ENCODE data around the gene OR13J1. TPM values are rescaled to one million over a fixed set of nuclear protein-coding genes. Genes with fewer than 3 reads are reported as not detected.

The OR13J1 gene
- total and polyA plus RNA-seq, 12 donors, result not detected

GRCh38 chr9:35871545-35871944, 1.3 kb upstream of the OR13J1 start:
- H3K27me3 ChIP-seq, result peaks cover 4% of the 10 kb centered on the region
- no peak for TF ChIP-seq POLR2A (IDR thresholded peaks at IDR 0.05)
- WGBS, 4 donors, result 34 to 66% (median 58%) methylated on average over 3 of the region's 3 CpGs
- H3K27ac ChIP-seq, result no peak overlapping the region
- no peak overlapping the region for H3K4me3 ChIP-seq
- intact Hi-C loops (cut with DNase I), result no loop called here
- DNase-seq, result peak in 2 of 7 donors; percentile 41 to 47
- no peaks in the 10 kb centered on the region for H3K4me1 ChIP-seq (replicated peaks in 1 of 2)
- no peaks in the 10 kb centered on the region for H3K9me3 ChIP-seq (replicated peaks in 1 of 3)
- H3K36me3 ChIP-seq (replicated peaks in 1 of 2), result no peaks in the 10 kb centered on the region

DNA sequence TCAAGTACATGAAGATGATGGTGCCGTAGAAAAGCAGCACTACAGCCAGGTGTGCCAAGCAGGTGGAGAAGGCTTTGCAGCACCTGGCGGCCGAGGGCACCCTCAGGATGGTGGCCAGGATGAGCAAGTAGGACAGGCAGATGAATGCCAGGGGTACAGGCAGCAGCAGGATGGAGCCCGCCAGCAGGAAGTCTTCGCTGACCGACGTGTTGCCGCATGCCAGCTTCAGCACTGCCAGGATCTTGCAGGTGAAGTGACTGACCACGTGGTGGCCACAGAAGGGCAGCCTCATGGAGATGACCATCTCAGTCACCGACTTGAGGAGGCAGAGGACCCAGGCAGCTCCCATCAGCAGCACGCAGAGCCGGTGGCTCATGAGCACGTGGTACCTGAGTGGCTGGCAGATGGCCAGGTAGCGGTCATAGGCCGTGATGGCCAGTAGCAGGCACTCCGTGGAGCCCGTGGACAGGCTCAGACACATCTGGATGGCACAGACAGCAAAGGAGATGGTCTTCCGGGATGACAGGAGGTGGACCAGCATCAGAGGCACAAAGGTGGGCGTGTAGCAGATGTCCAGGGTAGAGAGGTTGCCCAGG, 482 bp downstream of the OR13J1 start:
- TF ChIP-seq, protein P1, sequence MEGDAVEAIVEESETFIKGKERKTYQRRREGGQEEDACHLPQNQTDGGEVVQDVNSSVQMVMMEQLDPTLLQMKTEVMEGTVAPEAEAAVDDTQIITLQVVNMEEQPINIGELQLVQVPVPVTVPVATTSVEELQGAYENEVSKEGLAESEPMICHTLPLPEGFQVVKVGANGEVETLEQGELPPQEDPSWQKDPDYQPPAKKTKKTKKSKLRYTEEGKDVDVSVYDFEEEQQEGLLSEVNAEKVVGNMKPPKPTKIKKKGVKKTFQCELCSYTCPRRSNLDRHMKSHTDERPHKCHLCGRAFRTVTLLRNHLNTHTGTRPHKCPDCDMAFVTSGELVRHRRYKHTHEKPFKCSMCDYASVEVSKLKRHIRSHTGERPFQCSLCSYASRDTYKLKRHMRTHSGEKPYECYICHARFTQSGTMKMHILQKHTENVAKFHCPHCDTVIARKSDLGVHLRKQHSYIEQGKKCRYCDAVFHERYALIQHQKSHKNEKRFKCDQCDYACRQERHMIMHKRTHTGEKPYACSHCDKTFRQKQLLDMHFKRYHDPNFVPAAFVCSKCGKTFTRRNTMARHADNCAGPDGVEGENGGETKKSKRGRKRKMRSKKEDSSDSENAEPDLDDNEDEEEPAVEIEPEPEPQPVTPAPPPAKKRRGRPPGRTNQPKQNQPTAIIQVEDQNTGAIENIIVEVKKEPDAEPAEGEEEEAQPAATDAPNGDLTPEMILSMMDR (IDR thresholded peaks at IDR 0.05), result no peak
- TF ChIP-seq POLR2A (IDR thresholded peaks at IDR 0.05), result no peak
- peak in 1 of 7 donors; percentile 51 for DNase-seq
- no peaks in the 10 kb centered on the region for H3K9me3 ChIP-seq (replicated peaks in 1 of 3)
- peaks cover 10% of the 10 kb centered on the region for H3K27me3 ChIP-seq
- intact Hi-C loops (cut with DNase I), result no loop called here
- no peaks in the 10 kb centered on the region for H3K36me3 ChIP-seq (replicated peaks in 1 of 2)
- no peak overlapping the region for H3K4me3 ChIP-seq
- WGBS, 4 donors, result 84 to 97% (median 89%) methylated on average over 9 to 19 of the region's 19 CpGs
- no peaks in the 10 kb centered on the region for H3K4me1 ChIP-seq (replicated peaks in 1 of 2)
- no peak overlapping the region for H3K27ac ChIP-seq

GRCh38 chr9:35868933-35869332, 1.3 kb downstream of the OR13J1 start:
- H3K27me3 ChIP-seq, result peaks cover 12% of the 10 kb centered on the region
- no peak overlapping the region for H3K4me3 ChIP-seq
- H3K4me1 ChIP-seq (replicated peaks in 1 of 2), result no peaks in the 10 kb centered on the region
- intact Hi-C loops (cut with DNase I), result no loop called here
- DNase-seq, result peak in 1 of 7 donors; percentile 15
- H3K27ac ChIP-seq, result no peak overlapping the region
- H3K36me3 ChIP-seq (replicated peaks in 1 of 2), result no peaks in the 10 kb centered on the region
- 67 to 77% (median 69%) methylated on average over 2 of the region's 2 CpGs for WGBS, 4 donors
- H3K9me3 ChIP-seq (replicated peaks in 1 of 3), result no peaks in the 10 kb centered on the region
- TF ChIP-seq, protein P1 (IDR thresholded peaks at IDR 0.05), result no peak

GRCh38 chr9:35867538-35867937, 2.7 kb downstream of the OR13J1 start:
- no peaks in the 10 kb centered on the region for H3K4me1 ChIP-seq (replicated peaks in 1 of 2)
- 84 to 89% (median 86%) methylated on average over 3 to 4 of the region's 4 CpGs for WGBS, 4 donors
- no peak overlapping the region for H3K4me3 ChIP-seq
- intact Hi-C loops (cut with DNase I), result no loop called here
- TF ChIP-seq, protein P1 (IDR thresholded peaks at IDR 0.05), result no peak
- no peak for TF ChIP-seq POLR2A (IDR thresholded peaks at IDR 0.05)
- peak in 1 of 7 donors; percentile 30 for DNase-seq
- H3K36me3 ChIP-seq (replicated peaks in 1 of 2), result no peaks in the 10 kb centered on the region
- H3K27ac ChIP-seq, result no peak overlapping the region
- peaks cover 12% of the 10 kb centered on the region for H3K27me3 ChIP-seq
- no peaks in the 10 kb centered on the region for H3K9me3 ChIP-seq (replicated peaks in 1 of 3)

- no peak overlapping the region for H3K27ac ChIP-seq
- intact Hi-C loops (cut with DNase I), result no loop called here
- H3K9me3 ChIP-seq (replicated peaks in 1 of 3), result no peaks in the 10 kb centered on the region
- DNase-seq, result peak in 1 of 7 donors; percentile 27
- 72 to 91% (median 83%) methylated on average over 6 to 8 of the region's 8 CpGs for WGBS, 4 donors
- H3K4me3 ChIP-seq, result no peak overlapping the region
- no peaks in the 10 kb centered on the region for H3K4me1 ChIP-seq (replicated peaks in 1 of 2)
- H3K36me3 ChIP-seq (replicated peaks in 1 of 2), result no peaks in the 10 kb centered on the region
- no peak for TF ChIP-seq POLR2A (IDR thresholded peaks at IDR 0.05)
- TF ChIP-seq, protein P1 (IDR thresholded peaks at IDR 0.05), result no peak
- H3K27me3 ChIP-seq, result peaks cover 8% of the 10 kb centered on the region
Measured at GRCh38 chr9:35864695-35865255, 5.4 kb downstream of the OR13J1 start.
